VCaP (cell line): Measurements from ENCODE around the gene ADGRB3.

ENCODE experiments used
- H3K27ac ChIP-seq: fragments of 450-650 bp; 2 replicates; pipeline ENCODE4 v1.5.1; 2017
- CTCF ChIP-seq: fragments of 450-650 bp; conservative IDR thresholded peaks from 2 replicates; pipeline ENCODE4 v1.5.1; 2017; ENCODE audit warnings: mild to moderate bottlenecking, moderate library complexity

The ADGRB3 gene

GRCh38 chr6:68704485-68704884 is 69.4 kb downstream of the ADGRB3 start:
- TF ChIP-seq CTCF: no peak

GRCh38 chr6:68709091-68709490 is 74.0 kb downstream of the ADGRB3 start:
- TF ChIP-seq CTCF: no peak
- H3K27ac ChIP-seq: no peak overlapping the region

More at GRCh38 chr6:68704485-68704884, 69.4 kb downstream of the ADGRB3 start:
- no peak overlapping the region for H3K27ac ChIP-seq

GRCh38 chr6:68709882-68710281 is 74.8 kb downstream of the ADGRB3 start:
- no peak overlapping the region for H3K27ac ChIP-seq
- no peak for TF ChIP-seq CTCF

GRCh38 chr6:68710496-68710895 is 75.4 kb downstream of the ADGRB3 start:
- no peak overlapping the region for H3K27ac ChIP-seq

GRCh38 chr6:68710916-68711315 is 75.8 kb downstream of the ADGRB3 start:
- H3K27ac ChIP-seq: no peak overlapping the region
- no peak for TF ChIP-seq CTCF

More at GRCh38 chr6:68710496-68710895, 75.4 kb downstream of the ADGRB3 start:
- no peak for TF ChIP-seq CTCF

- TF ChIP-seq CTCF: no peak
- H3K27ac ChIP-seq: no peak overlapping the region
Measured at GRCh38 chr6:68711386-68712000, 76.4 kb downstream of the ADGRB3 start.

- TF ChIP-seq CTCF: no peak
- H3K27ac ChIP-seq: no peak overlapping the region
Measured at GRCh38 chr6:68716620-68717019, 81.5 kb downstream of the ADGRB3 start.
